HepG2 (cell line): ENCODE results near the gene TOB2. TPM values are rescaled to one million over a fixed set of nuclear protein-coding genes. Genes with fewer than 3 reads are reported as not detected.

Experiments used
- BORCS8-MEF2B ChIP-seq: sonication (generic); formaldehyde crosslinking; IDR thresholded peaks from 2 replicates; pipeline ENCODE4 v1.8.0; 2022; ENCODE audit warnings: mild to moderate bottlenecking, missing genetic modification reagents
- CBX5 ChIP-seq: sonication (generic); formaldehyde crosslinking; IDR thresholded peaks from 2 replicates; pipeline ENCODE4 v1.4.0; 2020; ENCODE audit warnings: missing genetic modification reagents, borderline replicate concordance
- KDM6A ChIP-seq: IDR thresholded peaks from 2 replicates; pipeline ENCODE4 v1.6.1; 2016; ENCODE audit warnings: low read depth
- MAZ ChIP-seq, 2 experiments: sonication (generic) in 1 of 2; formaldehyde crosslinking in 1 of 2; IDR thresholded peaks; 2 replicates each; pipeline versions ENCODE4 v1.5.0 to v1.6.1; 2012 to 2020; ENCODE audit warnings: low read depth in 2 of 2, mild to moderate bottlenecking in 2 of 2, borderline replicate concordance in 1 of 2, improper control_type of control experiment in 1 of 2, low read length in 1 of 2, missing genetic modification reagents in 1 of 2, moderate library complexity in 1 of 2
- PRDM4 ChIP-seq: sonication (generic); formaldehyde crosslinking; IDR thresholded peaks from 2 replicates; pipeline ENCODE4 v1.9.0; 2021; ENCODE audit warnings: missing genetic modification reagents, borderline replicate concordance
- RCOR2 ChIP-seq: IDR thresholded peaks from 2 replicates; pipeline ENCODE4 v1.6.1; 2016; ENCODE audit warnings: missing biosample characterization, missing genetic modification reagents
- SALL1 ChIP-seq: sonication (generic); formaldehyde crosslinking; IDR thresholded peaks from 2 replicates; pipeline ENCODE4 v1.8.0; 2022; ENCODE audit warnings: mild to moderate bottlenecking, missing genetic modification reagents
- SOX13 ChIP-seq, 3 experiments: fragments of 450-650 bp in 1 of 3; sonication (generic) in 1 of 3; formaldehyde crosslinking in 1 of 3; IDR thresholded peaks in 2 of 3; conservative IDR thresholded peaks in 1 of 3; 2 replicates each; pipeline versions ENCODE4 v1.5.0 to v1.6.1; 2016 to 2020; ENCODE audit warnings: antibody characterized with exemption in 1 of 3, mild to moderate bottlenecking in 1 of 3, missing compliant biosample characterization in 1 of 3, missing genetic modification reagents in 1 of 3, moderate library complexity in 1 of 3
- SRSF9 ChIP-seq: fragments of 200-400 bp; formaldehyde crosslinking; IDR thresholded peaks from 2 replicates; pipeline ENCODE4 v1.6.1; 2018; ENCODE audit warnings: borderline replicate concordance, mild to moderate bottlenecking, low read depth, low read length; ENCODE audit not compliant: insufficient read depth, poor library complexity, severe bottlenecking
- TFAP4 ChIP-seq: sonication (generic); IDR thresholded peaks from 2 replicates; pipeline ENCODE4 v1.6.1; 2016; ENCODE audit warnings: low read depth, borderline replicate concordance
- U2AF2 ChIP-seq: fragments of 200-400 bp; formaldehyde crosslinking; IDR thresholded peaks from 2 replicates; pipeline ENCODE4 v1.6.1; 2017; ENCODE audit warnings: low read depth, mild to moderate bottlenecking, low read length
- ZFP41 ChIP-seq: sonication (generic); formaldehyde crosslinking; IDR thresholded peaks from 2 replicates; pipeline ENCODE4 v1.4.0; 2020; ENCODE audit warnings: mild to moderate bottlenecking, missing genetic modification reagents, borderline replicate concordance
- ZNF280B ChIP-seq: sonication (generic); formaldehyde crosslinking; IDR thresholded peaks from 2 replicates; pipeline ENCODE4 v1.5.0; 2020; ENCODE audit warnings: missing genetic modification reagents, mild to moderate bottlenecking, borderline replicate concordance
- ZNF562 ChIP-seq: sonication (generic); formaldehyde crosslinking; IDR thresholded peaks from 2 replicates; pipeline ENCODE4 v1.8.0; 2022; ENCODE audit warnings: missing genetic modification reagents, borderline replicate concordance
- ZNF609 ChIP-seq: sonication (generic); formaldehyde crosslinking; IDR thresholded peaks from 2 replicates; pipeline ENCODE4 v1.4.0; 2020; ENCODE audit warnings: mild to moderate bottlenecking, missing genetic modification reagents, borderline replicate concordance
- ZNF670 ChIP-seq: sonication (generic); formaldehyde crosslinking; IDR thresholded peaks from 2 replicates; pipeline ENCODE4 v1.8.0; 2022; ENCODE audit warnings: mild to moderate bottlenecking, missing genetic modification reagents, borderline replicate concordance
- polyA plus RNA-seq, 8 experiments: library from polyadenylated mRNA; depleted of rRNA in 3 of 8; stranded (reverse) in 7 of 8; unstranded in 1 of 8; fragments of >200 nt; fragmentation: Illumina TruSeq in 4 of 8; extraction: Trizol in 4 of 8; gene quantifications; 2 replicates each; pipeline versions ENCODE4 v1.2.1 to v1.2.3, GENCODE V29; 2011 to 2016; ENCODE audit warnings: low read depth in 4 of 8, missing spikeins in 1 of 8, mixed read lengths in 1 of 8; ENCODE audit not compliant: insufficient read depth in 1 of 8
- total RNA-seq, 5 experiments: library from RNA; depleted of rRNA; stranded (reverse); fragments of >200 nt; fragmentation: Illumina TruSeq; extraction: Trizol; gene quantifications; 2 replicates each; pipeline ENCODE4 v1.2.3, GENCODE V29; 2016; ENCODE audit warnings: low read depth in 1 of 5

TOB2 gene
- total and polyA plus RNA-seq, 2 of the 13 experiments (the other 11 are each of a cell fraction or from before 2014, with no cell fraction given): 12.2 to 13.7 TPM

- TF ChIP-seq SALL1 (0 out of 2 replicates have a peak, but pooled peaks have one; percentile 46), RCOR2 (CRISPR knock-in tag) (peak; percentile 62; the same call in 1 of the 2 replicates), ZNF670 (no peak), CBX5 (peak; percentile 70; the same call in 1 of the 2 replicates), ZNF609 (no peak), ZNF562 (no peak), U2AF2 (no peak), KDM6A (CRISPR knock-in tag) (no peak), BORCS8-MEF2B (CRISPR knock-in tag) (peak; percentile 72; the same call in 1 of the 2 replicates), SOX13 (IDR thresholded peaks at IDR 0.05) (no peak), SOX13 (CRISPR knock-in tag; conservative IDR thresholded peaks at IDR 0.05 in 1 of 2, IDR thresholded peaks at IDR 0.05 in 1 of 2) (no peak), ZFP41 (CRISPR knock-in tag) (no peak), TFAP4 (peak; percentile 44; the same call in 1 of the 2 replicates), PRDM4 (no peak), MAZ (IDR thresholded peaks at IDR 0.05; ENCODE audit: borderline replicate concordance, low read depth, low read length) (no peak; the same call in 1 of the 2 replicates), MAZ (CRISPR knock-in tag; IDR thresholded peaks at IDR 0.05; ENCODE audit: low read depth) (peak; percentile 59; the same call in 1 of the 2 replicates), ZNF280B (CRISPR knock-in tag) (peak; percentile 42; the same call in 1 of the 2 replicates), SRSF9 (no peak)
Measured at GRCh38 chr22:41403532-41404318, 42.9 kb downstream of the TOB2 start (continued).
